HG03439 (cell line): Measurements from ENCODE around the gene AFAP1.

Experiments used
- ATAC-seq: cut with Tn5 transposase; IDR thresholded peaks from one replicate; pipeline ENCODE4 v1.9.1; 2021; ENCODE audit warnings: mild to moderate bottlenecking, moderate library complexity; ENCODE audit not compliant: unreplicated experiment

The AFAP1 gene

GRCh38 chr4:7894677-7895181 is 44.9 kb downstream of the AFAP1 start:
- ATAC-seq, result no peak

GRCh38 chr4:7894098-7894676 is 45.5 kb downstream of the AFAP1 start:
- ATAC-seq, result no peak

GRCh38 chr4:7893539-7893938 is 46.1 kb downstream of the AFAP1 start:
- ATAC-seq, result no peak

- no peak for ATAC-seq
Measured at GRCh38 chr4:7892212-7893019, 47.2 kb downstream of the AFAP1 start.

GRCh38 chr4:7890635-7891393 is 48.8 kb downstream of the AFAP1 start:
- ATAC-seq, result no peak

- no peak for ATAC-seq
Measured at GRCh38 chr4:7887436-7887835, 52.2 kb downstream of the AFAP1 start.

- no peak for ATAC-seq
Measured at GRCh38 chr4:7886007-7886973, 53.4 kb downstream of the AFAP1 start.

- ATAC-seq, result no peak
Measured at GRCh38 chr4:7885216-7886006, 54.2 kb downstream of the AFAP1 start.

GRCh38 chr4:7880683-7881082 is 59.0 kb downstream of the AFAP1 start:
- ATAC-seq, result no peak

GRCh38 chr4:7879127-7879526 is 60.5 kb downstream of the AFAP1 start:
- ATAC-seq, result no peak

- no peak for ATAC-seq
Measured at GRCh38 chr4:7878323-7878722, 61.3 kb downstream of the AFAP1 start.

GRCh38 chr4:7877176-7877575 is 62.5 kb downstream of the AFAP1 start:
- no peak for ATAC-seq

- no peak for ATAC-seq
Measured at GRCh38 chr4:7876201-7876875, 63.3 kb downstream of the AFAP1 start.

- no peak for ATAC-seq
Measured at GRCh38 chr4:7874838-7875237, 64.8 kb downstream of the AFAP1 start.

- ATAC-seq, result no peak
Measured at GRCh38 chr4:7873881-7874280, 65.8 kb downstream of the AFAP1 start.

GRCh38 chr4:7872264-7872771 is 67.3 kb downstream of the AFAP1 start:
- ATAC-seq, result no peak

GRCh38 chr4:7871356-7871755 is 68.3 kb downstream of the AFAP1 start:
- no peak for ATAC-seq

GRCh38 chr4:7868892-7869471 is 70.7 kb downstream of the AFAP1 start:
- no peak for ATAC-seq

- no peak for ATAC-seq
Measured at GRCh38 chr4:7868436-7868775, 71.3 kb downstream of the AFAP1 start.
